H1 (cell line): ENCODE measurements around the gene SEMA3E.

Source experiments
- BCL11A ChIP-seq, 2 experiments: IDR thresholded peaks; one replicate each; pipeline ENCODE4 v1.6.1; 2011; ENCODE audit warnings: low read depth in 2 of 2, low read length in 2 of 2, mild to moderate bottlenecking in 2 of 2
- CEBPB ChIP-seq: IDR thresholded peaks from 2 replicates; pipeline ENCODE4 v1.6.1; 2012; ENCODE audit warnings: low read depth, low read length
- CTCF ChIP-seq, 3 experiments: IDR thresholded peaks; 1 replicate in 2 of 3; 2 replicates in 1 of 3; pipeline versions ENCODE4 v1.5.1 to v1.6.1; 2011; ENCODE audit warnings: low read length in 3 of 3, mild to moderate bottlenecking in 3 of 3, inconsistent platforms in 2 of 3, low read depth in 1 of 3, moderate library complexity in 1 of 3; ENCODE audit not compliant: insufficient read depth in 1 of 3; ENCODE audit errors: control extremely low read depth in 1 of 3

GRCh38 chr7:83394776-83395175 lies 254.2 kb downstream of the SEMA3E start:
- TF ChIP-seq CEBPB (no peak), CTCF (IDR thresholded peaks at IDR 0.05; ENCODE audit: control extremely low read depth in 1 of 3, insufficient read depth in 1 of 3, low read depth in 1 of 3, low read length in 3 of 3) (no peak), BCL11A (IDR thresholded peaks at IDR 0.05; ENCODE audit: low read depth in 2 of 2, low read length in 2 of 2) (no peak)
